ENCODE measurements around the gene POP4. TPM values are rescaled to one million over a fixed set of nuclear protein-coding genes. Genes with fewer than 3 reads are reported as not detected.

Gene POP4
- total RNA-seq, 1 donor from 2014 or later = 26.8 TPM

- intact Hi-C loops (cut with DNase I) = no loop called here
- no peaks in the 10 kb centered on the region for H3K36me3 ChIP-seq
- no peaks in the 10 kb centered on the region for H3K4me1 ChIP-seq
- no peak overlapping the region for H3K27ac ChIP-seq
- H3K27me3 ChIP-seq = no peaks in the 10 kb centered on the region
- TF ChIP-seq CTCF (IDR thresholded peaks at IDR 0.05) = no peak
- DNase-seq (ENCODE audit: low spot score in 2 of 2) = no peak
- no peak overlapping the region for H3K4me3 ChIP-seq
- no peaks in the 10 kb centered on the region for H3K9me3 ChIP-seq
These were observed 27.7 kb upstream of the POP4 start for GRCh38 chr19:29578349-29578748.

GRCh38 chr19:29579308-29579910 lies 26.7 kb upstream of the POP4 start:
- no peaks in the 10 kb centered on the region for H3K9me3 ChIP-seq
- no peaks in the 10 kb centered on the region for H3K4me1 ChIP-seq
- no peak for DNase-seq (ENCODE audit: low spot score in 2 of 2)
- H3K36me3 ChIP-seq = no peaks in the 10 kb centered on the region
- TF ChIP-seq CTCF (IDR thresholded peaks at IDR 0.05) = no peak
- H3K27ac ChIP-seq = no peak overlapping the region
- intact Hi-C loops (cut with DNase I) = no loop called here
- no peak overlapping the region for H3K4me3 ChIP-seq
- H3K27me3 ChIP-seq = no peaks in the 10 kb centered on the region

- Histone ChIP-seq H3K9me3 (no peaks in the 10 kb centered on the region), H3K27ac (no peak overlapping the region), H3K27me3 (no peaks in the 10 kb centered on the region), H3K36me3 (no peaks in the 10 kb centered on the region), H3K4me1 (no peaks in the 10 kb centered on the region), H3K4me3 (no peak overlapping the region)
- intact Hi-C loops (cut with DNase I) = no loop called here
- TF ChIP-seq CTCF (IDR thresholded peaks at IDR 0.05) = no peak
- DNase-seq (ENCODE audit: low spot score in 2 of 2) = no peak
These were observed 24.7 kb upstream of the POP4 start for GRCh38 chr19:29581398-29581797.

GRCh38 chr19:29583196-29583999 lies 22.7 kb upstream of the POP4 start:
- H3K4me1 ChIP-seq = no peaks in the 10 kb centered on the region
- H3K9me3 ChIP-seq = no peaks in the 10 kb centered on the region
- H3K27ac ChIP-seq = no peak overlapping the region
- intact Hi-C loops (cut with DNase I) = no loop called here
- H3K36me3 ChIP-seq = no peaks in the 10 kb centered on the region
- no peak for TF ChIP-seq CTCF (IDR thresholded peaks at IDR 0.05)
- no peak overlapping the region for H3K4me3 ChIP-seq
- DNase-seq (ENCODE audit: low spot score in 2 of 2) = no peak
- no peaks in the 10 kb centered on the region for H3K27me3 ChIP-seq

- Histone ChIP-seq H3K9me3 (no peaks in the 10 kb centered on the region), H3K36me3 (no peaks in the 10 kb centered on the region), H3K4me3 (no peak overlapping the region), H3K27me3 (no peaks in the 10 kb centered on the region), H3K27ac (no peak overlapping the region), H3K4me1 (no peaks in the 10 kb centered on the region)
- no peak for DNase-seq (ENCODE audit: low spot score in 2 of 2)
- TF ChIP-seq CTCF (IDR thresholded peaks at IDR 0.05) = no peak
- intact Hi-C loops (cut with DNase I) = no loop called here
These were observed 19.7 kb upstream of the POP4 start for GRCh38 chr19:29586401-29586800.

Measured in ascending aorta (tissue), 2 donors.